ENCODE measurements around the gene KIAA0513.

The KIAA0513 gene

DNA sequence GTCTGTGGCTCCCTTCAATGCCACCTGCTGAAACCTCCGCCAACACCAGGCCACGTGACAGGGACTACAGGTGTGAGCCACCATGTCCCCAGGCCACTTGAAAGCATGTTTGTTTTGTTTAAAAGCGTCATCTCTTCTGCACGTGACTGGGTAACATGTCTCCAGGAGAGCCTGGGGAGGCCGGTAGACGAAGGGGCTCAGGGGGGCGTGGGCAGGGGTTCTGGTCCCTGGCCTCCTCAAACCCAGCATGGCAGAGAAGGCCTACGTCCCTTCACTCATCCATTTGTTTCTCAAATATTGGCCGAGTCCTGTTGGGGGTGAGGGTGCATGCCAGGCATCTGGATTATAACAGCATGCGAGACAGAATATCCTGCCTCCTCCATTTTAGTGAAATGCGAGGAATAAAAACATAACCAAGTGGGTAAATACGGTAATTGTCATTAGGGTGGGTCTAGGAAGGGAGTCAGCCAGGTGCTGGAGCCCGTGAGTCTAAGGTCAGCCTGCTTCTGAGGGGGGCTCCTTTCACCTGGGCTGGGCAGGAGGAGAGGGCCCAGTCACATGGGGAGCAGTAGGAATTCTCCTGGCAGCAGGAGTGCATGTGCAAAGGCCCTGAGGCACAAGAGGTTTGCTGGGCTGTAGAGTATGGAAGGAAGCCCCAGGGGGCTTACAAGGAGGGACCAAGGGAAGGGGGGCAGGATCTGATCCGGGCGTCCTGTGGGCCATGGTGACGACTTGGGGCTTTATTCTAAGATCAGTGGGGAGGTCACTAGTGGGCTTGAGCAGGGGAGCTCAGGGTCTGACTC, 111.4 kb downstream of the KIAA0513 start:
- no peak for DNase-seq

DNA sequence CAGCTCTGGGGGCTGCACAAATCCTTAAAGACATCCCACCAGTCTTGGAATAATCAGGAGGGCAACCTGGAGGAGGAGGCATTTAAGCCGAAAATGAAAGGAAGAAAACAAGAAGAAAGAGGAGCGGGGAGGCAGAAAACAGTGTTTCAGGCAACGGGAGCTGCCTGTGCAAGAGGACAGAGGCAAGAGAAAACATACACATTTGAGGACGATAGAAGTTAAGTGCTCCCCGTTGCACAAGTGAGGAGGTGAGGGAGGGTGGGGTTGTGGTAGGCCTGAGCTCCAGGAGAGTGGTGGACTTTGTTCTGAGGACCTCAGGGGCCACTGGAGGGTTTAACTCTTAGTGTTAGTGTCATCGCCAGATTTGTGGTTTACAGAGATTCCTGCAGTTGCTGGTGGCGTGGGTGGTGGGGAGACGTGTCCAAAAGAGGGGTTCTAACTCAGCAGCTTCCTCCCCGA, 112.3 kb downstream of the KIAA0513 start:
- no peak for DNase-seq

GRCh38 chr16:85140455-85141012, 112.9 kb downstream of the KIAA0513 start:
- no peak for DNase-seq

DNA sequence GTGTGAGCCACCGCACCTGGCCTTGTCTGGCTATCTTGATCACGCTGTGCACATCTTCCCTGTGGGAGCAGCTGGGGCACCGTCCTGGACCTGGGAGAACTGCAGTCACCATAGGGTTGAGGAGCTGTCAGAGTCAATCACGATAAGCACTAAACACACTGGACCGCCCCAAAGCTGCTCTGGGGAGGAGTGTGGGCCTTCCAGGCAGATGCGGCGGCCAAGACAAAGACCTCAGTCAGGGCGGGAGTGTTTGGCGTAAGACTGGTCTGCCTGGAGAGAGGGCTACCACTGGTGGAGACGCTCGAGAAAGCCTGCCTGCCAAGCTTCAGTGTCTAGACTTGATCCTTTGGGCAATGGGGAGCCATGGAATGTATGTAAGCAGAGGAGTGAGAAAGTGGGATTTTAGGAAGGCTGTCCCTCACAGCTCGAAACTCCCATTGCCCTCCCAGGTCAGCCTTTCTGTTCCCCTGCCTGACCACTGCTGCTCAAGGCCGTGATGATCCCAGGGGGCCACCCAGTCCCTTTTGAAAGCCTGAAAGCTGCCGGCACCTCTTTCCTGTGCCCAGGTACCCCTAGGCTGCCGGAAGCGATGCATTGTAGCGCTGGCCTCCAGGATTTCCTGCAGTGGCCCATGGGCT, 114.0 kb downstream of the KIAA0513 start:
- no peak for DNase-seq

GRCh38 chr16:85142129-85142513, 114.5 kb downstream of the KIAA0513 start:
- no peak for DNase-seq

- no peak for DNase-seq
Observed at GRCh38 chr16:85142771-85143211, 115.2 kb downstream of the KIAA0513 start.

Data from stimulated activated CD4-positive, alpha-beta T cell treated with anti-CD3 and anti-CD28 coated beads, Interleukin-15, amount 100 ng/mL, for 24 hours (primary cell).